Karpas-422 (cell line): Measurements from ENCODE around the gene TULP4. TPM values are rescaled to one million over a fixed set of nuclear protein-coding genes. Genes with fewer than 3 reads are reported as not detected.

Source experiments
- DNase-seq: peaks from one replicate; pipeline ENCODE4 v3.0.0-alpha.2; 2015
- H2AFZ ChIP-seq: fragments of 200-600 bp; sonication (generic); 2 replicates; pipeline ENCODE4 v1.6.1; 2014; ENCODE audit warnings: antibody characterized with exemption, low read length, mixed read lengths
- H3K27ac ChIP-seq: fragments of 200-600 bp; sonication (generic); 2 replicates; pipeline ENCODE4 v1.5.1; 2014; ENCODE audit warnings: mild to moderate bottlenecking, low read length, moderate library complexity
- H3K27me3 ChIP-seq: fragments of 200-600 bp; sonication (generic); 2 replicates; pipeline ENCODE4 v1.6.1; 2014; ENCODE audit warnings: low read length, mixed read lengths
- H3K36me3 ChIP-seq: fragments of 200-600 bp; sonication (generic); 2 replicates; pipeline ENCODE4 v1.6.1; 2014; ENCODE audit warnings: low read length, mixed read lengths; ENCODE audit not compliant: insufficient read depth
- H3K4me1 ChIP-seq: fragments of 200-600 bp; sonication (generic); 2 replicates; pipeline ENCODE4 v1.6.1; 2014; ENCODE audit warnings: mild to moderate bottlenecking, low read length, mixed read lengths
- H3K4me2 ChIP-seq: fragments of 200-600 bp; sonication (generic); 2 replicates; pipeline ENCODE4 v1.6.1; 2014; ENCODE audit warnings: low read length, low read depth, mild to moderate bottlenecking; ENCODE audit not compliant: poor library complexity, severe bottlenecking
- H3K4me3 ChIP-seq: fragments of 200-600 bp; sonication (generic); 2 replicates; pipeline ENCODE4 v1.5.1; 2014; ENCODE audit warnings: mild to moderate bottlenecking, antibody characterized with exemption, low read length, mixed read lengths
- H3K79me2 ChIP-seq: fragments of 200-600 bp; sonication (generic); 2 replicates; pipeline ENCODE4 v1.6.1; 2014; ENCODE audit warnings: mild to moderate bottlenecking, low read length, mixed read lengths
- H3K9ac ChIP-seq: fragments of 200-600 bp; sonication (generic); 2 replicates; pipeline ENCODE4 v1.6.0; 2014; ENCODE audit warnings: low read length
- H3K9me2 ChIP-seq: fragments of 200-600 bp; sonication (generic), shearing (Covaris generic); replicated peaks from 2 replicates; pipeline ENCODE4 v1.6.0; 2014; ENCODE audit warnings: mild to moderate bottlenecking, low read length, moderate library complexity; ENCODE audit not compliant: insufficient read depth
- H3K9me3 ChIP-seq: fragments of 300-700, 200-600 bp; sonication (generic); 2 replicates; pipeline ENCODE4 v1.6.1; 2014; ENCODE audit warnings: low read length, mixed read lengths
- H4K20me1 ChIP-seq: fragments of 200-600 bp; sonication (generic); 2 replicates; pipeline ENCODE4 v1.6.1; 2014; ENCODE audit warnings: mild to moderate bottlenecking, antibody characterized with exemption, low read length, low read depth; ENCODE audit not compliant: insufficient read depth
- total RNA-seq: library from RNA; depleted of rRNA; stranded (reverse); fragments of >200 nt; shearing (Covaris generic); gene quantifications from 2 replicates; pipeline ENCODE4 v1.2.3, GENCODE V29; 2014; ENCODE audit warnings: low replicate concordance

The TULP4 gene
- total RNA-seq, 1 experiment from 2014 or later, result 112 TPM

DNA sequence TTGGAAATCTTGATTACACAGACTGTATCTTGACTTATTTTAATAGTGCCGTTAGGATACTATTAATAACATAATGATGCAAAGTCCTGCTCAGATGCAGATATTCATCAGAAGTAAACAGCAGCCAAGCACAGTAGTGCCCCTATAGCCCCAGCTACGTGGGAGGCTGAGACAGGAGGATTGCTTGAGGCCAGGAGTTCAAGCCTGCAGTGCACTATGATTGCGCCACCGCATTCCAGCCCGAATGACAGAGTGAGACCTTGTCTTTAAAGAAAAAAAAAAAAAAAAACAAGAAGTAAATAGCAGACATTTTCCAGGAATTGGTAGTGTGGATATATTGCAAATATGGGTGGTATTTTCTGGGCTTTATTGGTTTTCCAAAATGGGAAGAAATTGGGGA is 61.8 kb downstream of the TULP4 start:
- no peaks in the 10 kb centered on the region for H3K9me3 ChIP-seq
- no peak overlapping the region for H3K4me2 ChIP-seq
- peaks cover 87% of the 10 kb centered on the region for H3K79me2 ChIP-seq
- H3K27me3 ChIP-seq, result no peaks in the 10 kb centered on the region
- no peak overlapping the region for H3K4me3 ChIP-seq
- no peak for DNase-seq
- no peak overlapping the region for H3K27ac ChIP-seq
- H3K36me3 ChIP-seq, result no peaks in the 10 kb centered on the region
- H3K9me2 ChIP-seq, result no peaks in the 10 kb centered on the region
- peaks cover 16% of the 10 kb centered on the region for H3K4me1 ChIP-seq
- no peaks in the 10 kb centered on the region for H4K20me1 ChIP-seq
- H3K9ac ChIP-seq, result no peak overlapping the region
- H2AFZ ChIP-seq, result no peak overlapping the region

GRCh38 chr6:158376631-158377081 is 64.4 kb downstream of the TULP4 start:
- Histone ChIP-seq H4K20me1 (no peaks in the 10 kb centered on the region), H3K79me2 (peaks cover 91% of the 10 kb centered on the region), H3K4me3 (no peak overlapping the region), H3K9ac (no peak overlapping the region), H3K4me2 (no peak overlapping the region), H3K27ac (no peak overlapping the region), H2AFZ (no peak overlapping the region), H3K9me3 (no peaks in the 10 kb centered on the region), H3K9me2 (no peaks in the 10 kb centered on the region), H3K4me1 (peaks cover 38% of the 10 kb centered on the region), H3K27me3 (no peaks in the 10 kb centered on the region), H3K36me3 (no peaks in the 10 kb centered on the region)
- no peak for DNase-seq

GRCh38 chr6:158377860-158378259 is 65.6 kb downstream of the TULP4 start:
- H3K9me2 ChIP-seq, result no peaks in the 10 kb centered on the region
- no peak overlapping the region for H3K9ac ChIP-seq
- no peak overlapping the region for H2AFZ ChIP-seq
- no peak overlapping the region for H3K4me2 ChIP-seq
- no peak overlapping the region for H3K27ac ChIP-seq
- H4K20me1 ChIP-seq, result no peaks in the 10 kb centered on the region
- H3K27me3 ChIP-seq, result no peaks in the 10 kb centered on the region
- H3K4me1 ChIP-seq, result peaks cover 50% of the 10 kb centered on the region
- DNase-seq, result no peak
- no peaks in the 10 kb centered on the region for H3K9me3 ChIP-seq
- no peak overlapping the region for H3K4me3 ChIP-seq
- H3K36me3 ChIP-seq, result no peaks in the 10 kb centered on the region
- peaks cover 93% of the 10 kb centered on the region for H3K79me2 ChIP-seq

GRCh38 chr6:158379336-158379735 is 67.1 kb downstream of the TULP4 start:
- Histone ChIP-seq H3K27ac (peak overlapping the region; percentile 53), H3K4me1 (peaks cover 60% of the 10 kb centered on the region), H3K9me2 (no peaks in the 10 kb centered on the region), H4K20me1 (no peaks in the 10 kb centered on the region), H3K36me3 (no peaks in the 10 kb centered on the region), H3K27me3 (no peaks in the 10 kb centered on the region), H3K79me2 (peaks cover 93% of the 10 kb centered on the region), H3K4me2 (peak overlapping the region; percentile 30), H3K4me3 (no peak overlapping the region), H3K9ac (peak overlapping the region; percentile 28; the same call in 1 of the 2 replicates), H2AFZ (no peak overlapping the region), H3K9me3 (no peaks in the 10 kb centered on the region)
- no peak for DNase-seq

- H3K4me2 ChIP-seq, result no peak overlapping the region
- H3K27ac ChIP-seq, result no peak overlapping the region
- H3K9me2 ChIP-seq, result no peaks in the 10 kb centered on the region
- H4K20me1 ChIP-seq, result no peaks in the 10 kb centered on the region
- H3K27me3 ChIP-seq, result no peaks in the 10 kb centered on the region
- H3K36me3 ChIP-seq, result no peaks in the 10 kb centered on the region
- H3K79me2 ChIP-seq, result peaks cover 94% of the 10 kb centered on the region
- no peak for DNase-seq
- H3K9me3 ChIP-seq, result no peaks in the 10 kb centered on the region
- H3K4me3 ChIP-seq, result no peak overlapping the region
- no peak overlapping the region for H3K9ac ChIP-seq
- peaks cover 73% of the 10 kb centered on the region for H3K4me1 ChIP-seq
- no peak overlapping the region for H2AFZ ChIP-seq
These were observed 68.9 kb downstream of the TULP4 start for GRCh38 chr6:158381214-158381613.

GRCh38 chr6:158382491-158382890 is 70.2 kb downstream of the TULP4 start:
- peak overlapping the region; percentile 3; the same call in 1 of the 2 replicates for H3K27ac ChIP-seq
- H3K9me3 ChIP-seq, result no peaks in the 10 kb centered on the region
- H2AFZ ChIP-seq, result no peak overlapping the region
- no peaks in the 10 kb centered on the region for H3K36me3 ChIP-seq
- peak overlapping the region; percentile 3 for H3K4me2 ChIP-seq
- H3K4me1 ChIP-seq, result peaks cover 85% of the 10 kb centered on the region
- no peaks in the 10 kb centered on the region for H3K27me3 ChIP-seq
- no peaks in the 10 kb centered on the region for H4K20me1 ChIP-seq
- no peaks in the 10 kb centered on the region for H3K9me2 ChIP-seq
- no peak overlapping the region for H3K9ac ChIP-seq
- no peak overlapping the region for H3K4me3 ChIP-seq
- peaks cover 94% of the 10 kb centered on the region for H3K79me2 ChIP-seq
- DNase-seq, result no peak

GRCh38 chr6:158383057-158383456 is 70.8 kb downstream of the TULP4 start:
- no peak overlapping the region for H3K4me2 ChIP-seq
- H3K9me3 ChIP-seq, result no peaks in the 10 kb centered on the region
- peaks cover 94% of the 10 kb centered on the region for H3K79me2 ChIP-seq
- H2AFZ ChIP-seq, result no peak overlapping the region
- no peak for DNase-seq
- peaks cover 85% of the 10 kb centered on the region for H3K4me1 ChIP-seq
- H3K4me3 ChIP-seq, result no peak overlapping the region
- H3K9me2 ChIP-seq, result no peaks in the 10 kb centered on the region
- no peaks in the 10 kb centered on the region for H3K27me3 ChIP-seq
- H3K36me3 ChIP-seq, result no peaks in the 10 kb centered on the region
- H3K27ac ChIP-seq, result no peak overlapping the region; the same call in 1 of the 2 replicates
- H3K9ac ChIP-seq, result no peak overlapping the region
- no peaks in the 10 kb centered on the region for H4K20me1 ChIP-seq

DNA sequence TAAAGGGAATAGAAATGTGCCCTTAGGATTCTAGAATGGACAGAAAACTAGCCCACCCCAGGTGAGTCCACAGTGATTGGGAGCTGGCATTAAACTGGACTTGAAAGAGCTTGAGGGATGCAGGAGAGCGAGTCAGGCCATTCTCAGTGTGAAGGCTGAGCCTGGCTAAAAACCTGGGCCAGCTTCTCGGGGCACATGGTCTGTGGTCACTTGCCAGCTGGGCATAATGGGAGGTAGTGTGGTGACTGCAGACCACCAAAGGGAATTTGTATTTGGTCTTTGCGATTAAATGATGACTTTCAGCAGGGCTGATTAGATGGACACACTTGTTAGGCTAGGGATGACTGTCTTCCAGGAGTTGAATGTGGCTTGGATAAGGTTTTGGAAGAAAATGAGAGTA is 71.3 kb downstream of the TULP4 start:
- no peak for DNase-seq
- Histone ChIP-seq H3K27ac (no peak overlapping the region), H3K79me2 (peaks cover 95% of the 10 kb centered on the region), H3K4me1 (peaks cover 85% of the 10 kb centered on the region), H3K4me3 (no peak overlapping the region), H3K9me2 (no peaks in the 10 kb centered on the region), H3K9ac (no peak overlapping the region), H3K9me3 (no peaks in the 10 kb centered on the region), H3K27me3 (no peaks in the 10 kb centered on the region), H3K36me3 (no peaks in the 10 kb centered on the region), H3K4me2 (no peak overlapping the region), H4K20me1 (no peaks in the 10 kb centered on the region), H2AFZ (no peak overlapping the region)
